Epithelial cell of proximal tubule (primary cell): ENCODE data around the gene IQCK. TPM values are rescaled to one million over a fixed set of nuclear protein-coding genes. Genes with fewer than 3 reads are reported as not detected.

Experiments
- DNase-seq: peaks from one replicate; pipeline ENCODE4 v3.0.0-alpha.2; 2011; ENCODE audit warnings: low read depth
- H3K4me3 ChIP-seq: 2 replicates; pipeline ENCODE4 v1.5.1; 2011; ENCODE audit warnings: low read depth, mild to moderate bottlenecking, low read length
- total RNA-seq: library from RNA; depleted of rRNA; stranded (reverse); fragments of >200 nt; gene quantifications from 2 replicates; pipeline ENCODE4 v1.2.3, GENCODE V29; 2015
- TF ChIP-seq, protein P1 (sequence below): conservative IDR thresholded peaks from 2 replicates; pipeline ENCODE4 v1.5.1; 2012; ENCODE audit warnings: low read depth, mild to moderate bottlenecking, low read length

Gene IQCK
- total RNA-seq, 1 donor from 2014 or later = 10.0 TPM

DNA sequence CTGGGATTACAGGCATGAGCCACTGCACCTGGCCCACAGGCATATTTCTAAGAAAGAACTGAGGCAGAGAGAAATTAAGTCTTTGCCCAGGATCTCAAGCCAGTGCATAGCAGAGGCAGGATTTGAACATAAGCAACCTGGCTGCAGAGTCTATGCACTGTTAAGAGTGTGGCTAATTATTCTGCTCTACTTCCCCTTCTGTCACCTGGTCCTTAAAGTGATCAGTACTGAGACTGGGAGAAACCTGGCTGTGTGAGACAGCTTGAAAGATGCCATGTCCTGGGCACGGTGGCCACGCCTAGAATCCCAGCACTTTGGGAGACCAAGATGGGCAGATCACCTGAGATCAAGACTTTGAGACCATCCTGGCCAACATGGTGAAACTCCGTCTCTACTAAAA is 58.1 kb downstream of the IQCK start:
- DNase-seq = no peak
- TF ChIP-seq, protein P1, sequence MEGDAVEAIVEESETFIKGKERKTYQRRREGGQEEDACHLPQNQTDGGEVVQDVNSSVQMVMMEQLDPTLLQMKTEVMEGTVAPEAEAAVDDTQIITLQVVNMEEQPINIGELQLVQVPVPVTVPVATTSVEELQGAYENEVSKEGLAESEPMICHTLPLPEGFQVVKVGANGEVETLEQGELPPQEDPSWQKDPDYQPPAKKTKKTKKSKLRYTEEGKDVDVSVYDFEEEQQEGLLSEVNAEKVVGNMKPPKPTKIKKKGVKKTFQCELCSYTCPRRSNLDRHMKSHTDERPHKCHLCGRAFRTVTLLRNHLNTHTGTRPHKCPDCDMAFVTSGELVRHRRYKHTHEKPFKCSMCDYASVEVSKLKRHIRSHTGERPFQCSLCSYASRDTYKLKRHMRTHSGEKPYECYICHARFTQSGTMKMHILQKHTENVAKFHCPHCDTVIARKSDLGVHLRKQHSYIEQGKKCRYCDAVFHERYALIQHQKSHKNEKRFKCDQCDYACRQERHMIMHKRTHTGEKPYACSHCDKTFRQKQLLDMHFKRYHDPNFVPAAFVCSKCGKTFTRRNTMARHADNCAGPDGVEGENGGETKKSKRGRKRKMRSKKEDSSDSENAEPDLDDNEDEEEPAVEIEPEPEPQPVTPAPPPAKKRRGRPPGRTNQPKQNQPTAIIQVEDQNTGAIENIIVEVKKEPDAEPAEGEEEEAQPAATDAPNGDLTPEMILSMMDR = no peak
- no peak overlapping the region for H3K4me3 ChIP-seq

DNA sequence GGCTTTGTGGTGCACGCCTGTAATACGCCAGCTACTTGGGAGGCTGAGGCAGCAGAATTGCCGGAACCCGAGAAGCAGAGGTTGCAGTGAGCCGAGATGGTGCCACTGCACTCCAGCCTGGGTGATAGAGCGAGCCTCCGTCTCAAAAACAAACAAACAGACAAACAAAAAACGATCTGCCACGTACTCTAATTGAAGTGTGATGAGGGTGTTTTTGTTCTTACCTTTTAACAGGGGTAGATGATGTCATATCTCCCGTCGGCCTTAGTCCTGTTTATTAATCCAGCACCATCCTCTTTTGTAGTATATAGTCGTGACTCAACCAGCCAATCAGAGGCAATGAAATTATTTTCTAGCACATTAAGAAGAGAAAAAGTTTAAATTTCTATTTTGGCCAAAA is 58.5 kb downstream of the IQCK start:
- no peak overlapping the region for H3K4me3 ChIP-seq
- no peak for DNase-seq
- TF ChIP-seq, protein P1 = no peak

DNA sequence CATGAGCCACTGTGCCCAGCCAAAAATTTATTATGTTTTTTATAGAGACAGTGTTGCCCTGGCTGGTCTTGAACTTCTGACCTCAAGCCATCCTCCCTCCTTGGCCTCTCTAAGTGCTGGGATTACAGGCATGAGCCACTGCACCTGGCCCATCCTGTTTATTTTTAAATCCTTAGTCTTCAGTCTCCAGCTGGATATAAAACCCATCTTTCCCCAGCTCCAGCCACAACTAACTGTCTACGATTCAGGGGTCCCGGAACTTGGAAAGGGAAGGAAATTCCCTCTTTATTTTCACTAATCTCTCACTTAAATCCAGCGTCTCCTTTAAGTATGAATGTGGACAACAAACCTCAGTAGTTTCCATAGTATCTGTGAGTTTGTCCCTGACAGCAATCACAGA is 62.2 kb downstream of the IQCK start:
- no peak overlapping the region for H3K4me3 ChIP-seq
- TF ChIP-seq, protein P1 = no peak
- DNase-seq = no peak

DNA sequence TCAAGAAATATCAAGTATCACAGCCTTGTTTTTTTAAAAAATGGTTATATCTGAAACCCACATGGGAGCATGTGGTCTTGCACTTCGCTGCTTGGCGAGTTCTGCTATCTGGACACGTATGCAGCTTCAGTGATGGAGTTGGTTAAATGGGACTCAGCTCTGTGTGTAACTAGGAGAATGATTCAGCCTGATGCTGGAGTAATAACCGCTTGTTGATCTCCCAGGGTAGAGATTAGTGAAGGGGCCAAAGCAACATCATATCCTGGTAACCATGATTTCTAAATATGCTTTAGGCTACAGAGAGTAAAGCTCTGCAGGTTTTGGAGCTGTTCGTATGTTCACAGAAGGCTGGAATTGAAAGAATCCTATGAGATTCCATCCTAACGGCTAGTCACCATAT is 63.2 kb downstream of the IQCK start:
- no peak overlapping the region for H3K4me3 ChIP-seq
- TF ChIP-seq, protein P1 = no peak

DNA sequence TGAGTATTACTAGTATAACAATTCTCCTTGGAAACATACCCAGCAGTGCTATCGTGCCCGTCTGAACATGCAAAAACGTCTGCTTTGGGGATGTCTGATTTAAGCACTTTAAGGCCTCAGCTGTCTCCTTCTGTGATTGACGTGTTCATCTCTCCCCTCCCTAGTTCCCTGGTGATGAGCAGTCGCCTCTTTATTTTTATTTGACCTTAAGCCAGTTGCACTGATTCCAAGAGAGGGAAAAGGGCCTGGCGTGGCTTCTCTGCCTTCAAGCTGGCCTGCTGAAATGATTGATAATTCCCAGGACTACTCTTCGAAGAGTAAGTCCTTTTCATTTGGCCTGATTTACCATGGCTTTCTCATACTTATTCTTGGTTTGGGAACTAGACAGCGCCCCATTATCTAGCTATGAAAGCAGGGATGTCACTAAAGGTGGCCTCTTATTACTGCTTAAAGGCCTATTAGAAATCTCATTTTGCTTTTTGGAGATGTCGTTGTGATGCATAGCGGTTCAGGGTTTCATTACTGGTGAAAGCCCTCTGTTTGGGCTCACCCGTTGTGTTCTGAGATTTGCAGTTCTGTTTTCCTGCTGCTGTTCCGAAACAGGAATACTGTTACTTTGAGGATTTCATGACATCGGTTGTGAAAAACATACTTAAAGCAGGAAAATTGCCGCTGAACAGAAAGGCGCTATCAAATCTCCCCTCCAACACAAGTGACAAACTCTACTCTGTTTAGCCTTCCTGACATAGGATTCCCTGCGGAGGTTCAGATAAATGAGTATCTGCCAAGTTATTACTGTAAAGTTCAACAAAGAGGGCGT is 65.5 kb downstream of the IQCK start:
- TF ChIP-seq, protein P1 = no peak
- DNase-seq = no peak
- no peak overlapping the region for H3K4me3 ChIP-seq

More for the DNA sequence above, 63.2 kb downstream of the IQCK start:
- no peak for DNase-seq

DNA sequence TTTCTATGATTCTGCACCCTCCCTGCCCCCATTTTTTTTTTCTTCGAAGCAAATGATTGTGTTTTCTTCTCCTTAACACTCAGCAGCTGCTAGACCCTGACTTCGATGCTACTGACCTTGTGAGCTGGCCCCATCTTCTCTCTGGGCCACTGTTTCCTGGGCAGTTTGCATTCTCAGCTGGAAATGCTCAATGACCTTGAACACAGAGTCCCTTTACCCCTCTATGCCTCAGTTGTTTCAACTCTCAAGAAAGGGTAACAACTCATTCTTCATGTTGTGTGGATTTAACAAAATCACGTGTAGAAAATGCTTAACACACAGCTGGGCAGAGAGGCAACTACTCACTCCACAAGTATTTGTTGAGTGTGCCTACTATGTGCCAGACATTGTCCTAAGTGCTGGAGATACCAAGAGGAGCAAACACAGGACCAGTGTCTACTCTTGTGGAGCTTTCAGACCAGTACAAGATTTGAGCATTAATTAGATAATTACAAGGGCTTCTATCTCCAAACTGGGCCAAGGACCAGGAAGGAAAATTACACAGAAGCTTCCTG is 66.2 kb downstream of the IQCK start:
- no peak overlapping the region for H3K4me3 ChIP-seq
- DNase-seq = no peak
- TF ChIP-seq, protein P1 = no peak
